DOHH2 (cell line): Measurements from ENCODE around the gene CLEC18C.
"Not testable (repeated sequence)": the region's sequence is repeated elsewhere in the genome, so short reads cannot be mapped to it uniquely, and the experiment has no call there.

Experiments used
- EZH2phosphoT487 ChIP-seq: fragments of 200-600 bp; sonication (generic); IDR thresholded peaks from 2 replicates; pipeline ENCODE4 v1.6.1; 2017; ENCODE audit warnings: borderline replicate concordance, mild to moderate bottlenecking, antibody characterized with exemption, low read length, moderate library complexity, mixed read lengths
- TF ChIP-seq, protein P1 (sequence below): fragments of 200-600 bp; sonication (generic); IDR thresholded peaks from one replicate; pipeline ENCODE4 v1.5.1; 2014; ENCODE audit warnings: antibody characterized with exemption, mild to moderate bottlenecking, low read depth, low read length; ENCODE audit not compliant: poor library complexity, severe bottlenecking

- TF ChIP-seq, protein P1, sequence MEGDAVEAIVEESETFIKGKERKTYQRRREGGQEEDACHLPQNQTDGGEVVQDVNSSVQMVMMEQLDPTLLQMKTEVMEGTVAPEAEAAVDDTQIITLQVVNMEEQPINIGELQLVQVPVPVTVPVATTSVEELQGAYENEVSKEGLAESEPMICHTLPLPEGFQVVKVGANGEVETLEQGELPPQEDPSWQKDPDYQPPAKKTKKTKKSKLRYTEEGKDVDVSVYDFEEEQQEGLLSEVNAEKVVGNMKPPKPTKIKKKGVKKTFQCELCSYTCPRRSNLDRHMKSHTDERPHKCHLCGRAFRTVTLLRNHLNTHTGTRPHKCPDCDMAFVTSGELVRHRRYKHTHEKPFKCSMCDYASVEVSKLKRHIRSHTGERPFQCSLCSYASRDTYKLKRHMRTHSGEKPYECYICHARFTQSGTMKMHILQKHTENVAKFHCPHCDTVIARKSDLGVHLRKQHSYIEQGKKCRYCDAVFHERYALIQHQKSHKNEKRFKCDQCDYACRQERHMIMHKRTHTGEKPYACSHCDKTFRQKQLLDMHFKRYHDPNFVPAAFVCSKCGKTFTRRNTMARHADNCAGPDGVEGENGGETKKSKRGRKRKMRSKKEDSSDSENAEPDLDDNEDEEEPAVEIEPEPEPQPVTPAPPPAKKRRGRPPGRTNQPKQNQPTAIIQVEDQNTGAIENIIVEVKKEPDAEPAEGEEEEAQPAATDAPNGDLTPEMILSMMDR: not testable (repeated sequence)
- TF ChIP-seq EZH2phosphoT487: not testable (repeated sequence)
Observed at GRCh38 chr16:70225430-70225829, 51.8 kb downstream of the CLEC18C start.
